HG02943 (cell line): ENCODE measurements around the gene SPOCK3.
"Not testable (repeated sequence)": the region's sequence is repeated elsewhere in the genome, so short reads cannot be mapped to it uniquely, and the experiment has no call there.

ENCODE experiments used
- ATAC-seq: cut with Tn5 transposase; IDR thresholded peaks from one replicate; pipeline ENCODE4 v1.9.1; 2021; ENCODE audit warnings: mild to moderate bottlenecking, low read depth, moderate library complexity; ENCODE audit not compliant: unreplicated experiment

The SPOCK3 gene

DNA sequence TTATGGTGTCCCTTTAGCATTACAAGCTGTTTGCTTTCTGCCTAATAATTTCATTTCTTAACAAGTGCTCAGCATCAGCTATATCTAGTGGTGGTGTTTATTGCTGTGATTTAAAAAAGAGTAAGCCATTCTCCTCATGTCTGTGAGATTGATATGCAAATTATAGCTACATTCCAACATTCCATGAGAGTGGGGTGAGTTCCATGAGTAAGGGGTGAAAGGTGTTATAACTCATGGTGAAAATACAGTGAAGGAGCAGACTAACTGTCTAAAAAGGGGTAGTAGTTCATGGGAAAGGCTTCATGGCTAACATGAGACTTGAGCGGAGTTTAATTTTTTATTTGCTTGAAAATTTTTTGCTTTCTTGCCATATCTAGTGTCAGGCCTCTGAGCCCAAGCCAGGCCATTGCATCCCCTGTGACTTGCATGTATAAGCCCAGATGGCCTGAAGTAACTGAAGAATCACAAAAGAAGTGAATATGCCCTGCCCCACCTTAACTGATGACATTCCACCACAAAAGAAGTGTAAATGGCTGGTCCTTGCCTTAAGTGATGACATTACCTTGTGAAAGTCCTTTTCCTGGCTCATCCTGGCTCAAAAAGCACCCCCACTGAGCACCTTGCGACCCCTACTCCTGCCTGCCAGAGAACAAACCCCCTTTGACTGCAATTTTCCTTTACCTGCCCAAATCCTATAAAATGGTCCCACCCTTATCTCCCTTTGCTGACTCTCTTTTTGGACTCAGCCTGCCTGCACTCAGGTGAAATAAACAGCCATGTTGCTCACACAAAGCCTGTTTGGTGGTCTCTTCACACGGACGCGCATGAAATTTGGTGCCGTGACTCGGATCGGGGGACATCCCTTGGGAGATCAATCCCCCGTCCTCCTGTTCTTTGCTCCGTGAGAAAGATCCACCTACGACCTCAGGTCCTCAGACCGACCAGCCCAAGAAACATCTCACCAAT lies 518.3 kb downstream of the SPOCK3 start:
- ATAC-seq = not testable (repeated sequence)

DNA sequence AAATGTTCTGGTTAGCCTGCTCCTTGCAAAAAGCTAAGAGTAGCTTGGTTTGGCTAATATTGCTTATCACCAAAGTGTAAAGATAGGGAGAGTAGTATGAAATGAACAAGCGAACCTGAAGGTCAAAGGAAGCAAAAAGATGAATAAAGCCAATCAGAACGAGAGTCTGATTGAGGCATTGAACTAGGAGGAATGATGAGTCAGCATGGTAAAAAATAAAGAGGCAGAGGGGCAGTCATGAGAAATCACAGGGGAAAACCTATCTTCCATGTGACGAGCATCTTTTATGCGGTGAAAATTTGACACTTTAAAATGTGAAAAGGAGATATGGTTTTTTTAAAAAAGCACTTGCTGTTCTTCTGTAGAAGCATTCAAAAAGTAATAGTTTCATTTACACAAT lies 533.7 kb downstream of the SPOCK3 start:
- no peak for ATAC-seq

DNA sequence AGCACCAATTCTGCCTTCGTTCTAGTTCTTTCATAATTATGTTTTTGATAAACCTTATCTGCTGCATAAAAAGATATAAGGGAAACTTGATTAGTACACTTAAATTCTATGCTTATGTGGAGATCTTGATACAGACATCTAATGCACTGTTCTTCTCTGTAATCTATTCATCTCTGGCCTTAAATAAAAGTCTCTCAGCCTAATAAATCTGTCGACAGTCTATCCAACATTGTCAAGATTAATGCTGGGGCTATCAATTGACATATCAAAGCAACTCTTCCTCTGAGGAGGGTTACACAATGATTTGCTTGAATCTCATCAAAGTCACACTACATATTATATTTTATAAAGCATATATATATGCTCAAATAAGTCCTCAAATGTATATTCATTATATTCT lies 545.5 kb downstream of the SPOCK3 start:
- ATAC-seq = no peak

DNA sequence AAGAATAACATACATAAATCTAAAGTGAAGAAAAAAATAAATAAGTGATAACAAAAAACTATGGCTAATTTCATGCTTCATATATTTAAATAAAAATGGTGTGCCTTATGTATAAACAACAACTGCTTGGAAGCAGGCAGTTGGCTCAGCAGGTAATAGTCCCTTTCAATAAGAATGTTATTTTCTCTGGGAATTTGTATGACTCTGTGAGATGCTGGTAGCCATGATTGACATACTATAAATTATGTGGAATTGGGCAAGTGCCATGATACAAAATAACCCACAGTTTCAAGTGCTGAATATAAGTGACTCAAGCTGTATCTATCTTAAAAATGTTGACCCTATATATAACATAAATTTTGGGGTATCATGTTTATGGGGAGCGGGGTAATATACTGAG lies 546.5 kb downstream of the SPOCK3 start:
- ATAC-seq = no peak
